Fibroblast of the aortic adventitia (primary cell): ENCODE data around the gene TSPAN32. TPM values are rescaled to one million over a fixed set of nuclear protein-coding genes. Genes with fewer than 3 reads are reported as not detected.

Experiments used
- DNase-seq: peaks from one replicate; pipeline ENCODE4 v3.0.0-alpha.2; 2010; ENCODE audit warnings: low read depth
- H3K4me3 ChIP-seq: 2 replicates; pipeline ENCODE4 v1.5.1; 2011; ENCODE audit warnings: low read depth, mild to moderate bottlenecking, control low read depth, low read length, moderate library complexity
- total RNA-seq: library from RNA; depleted of rRNA; stranded (reverse); fragments of >200 nt; gene quantifications from 2 replicates; pipeline ENCODE4 v1.2.3, GENCODE V29; 2012; ENCODE audit warnings: low replicate concordance
- TF ChIP-seq, protein P1 (sequence below): IDR thresholded peaks from 2 replicates; pipeline ENCODE4 v1.5.1; 2011; ENCODE audit warnings: mild to moderate bottlenecking, low read length, control low read depth, inconsistent platforms; ENCODE audit not compliant: insufficient read depth

The TSPAN32 gene
- total RNA-seq, 1 donor: under 0.01 TPM

DNA sequence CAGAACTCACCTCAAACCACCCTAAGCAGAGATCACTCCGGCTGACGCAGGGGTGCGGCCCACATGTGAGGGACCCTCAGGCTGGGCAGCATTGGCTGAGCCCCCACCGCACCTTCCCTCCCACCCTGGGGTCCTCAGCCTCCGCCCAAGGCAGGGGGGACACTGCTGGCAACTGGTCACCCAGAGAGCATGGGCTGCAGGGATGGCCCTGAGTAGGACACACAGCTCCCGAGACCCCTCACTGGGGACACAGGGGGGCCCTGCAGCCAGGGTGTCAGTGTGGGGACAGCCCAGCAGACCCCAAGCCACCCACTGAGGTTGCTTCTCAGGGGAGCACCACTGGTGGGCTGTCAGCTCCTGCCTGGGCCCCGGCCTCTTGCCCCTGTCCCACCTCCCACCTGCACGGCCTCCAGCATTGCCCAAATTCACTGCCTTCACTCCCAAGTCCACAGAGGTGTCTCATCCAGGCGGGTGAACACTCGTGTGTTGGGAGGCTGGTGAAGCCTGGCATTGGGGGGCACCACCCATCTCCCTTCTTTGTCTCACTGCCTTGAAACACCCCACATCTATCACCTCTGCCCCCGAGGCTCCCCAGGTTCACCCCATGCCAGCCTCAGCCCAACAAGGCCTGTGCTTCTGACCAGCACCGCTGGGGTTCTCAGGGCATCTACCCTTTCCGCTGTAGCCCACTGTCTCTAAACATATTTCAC is 4.7 kb upstream of the TSPAN32 start:
- DNase-seq: no peak
- TF ChIP-seq, protein P1, sequence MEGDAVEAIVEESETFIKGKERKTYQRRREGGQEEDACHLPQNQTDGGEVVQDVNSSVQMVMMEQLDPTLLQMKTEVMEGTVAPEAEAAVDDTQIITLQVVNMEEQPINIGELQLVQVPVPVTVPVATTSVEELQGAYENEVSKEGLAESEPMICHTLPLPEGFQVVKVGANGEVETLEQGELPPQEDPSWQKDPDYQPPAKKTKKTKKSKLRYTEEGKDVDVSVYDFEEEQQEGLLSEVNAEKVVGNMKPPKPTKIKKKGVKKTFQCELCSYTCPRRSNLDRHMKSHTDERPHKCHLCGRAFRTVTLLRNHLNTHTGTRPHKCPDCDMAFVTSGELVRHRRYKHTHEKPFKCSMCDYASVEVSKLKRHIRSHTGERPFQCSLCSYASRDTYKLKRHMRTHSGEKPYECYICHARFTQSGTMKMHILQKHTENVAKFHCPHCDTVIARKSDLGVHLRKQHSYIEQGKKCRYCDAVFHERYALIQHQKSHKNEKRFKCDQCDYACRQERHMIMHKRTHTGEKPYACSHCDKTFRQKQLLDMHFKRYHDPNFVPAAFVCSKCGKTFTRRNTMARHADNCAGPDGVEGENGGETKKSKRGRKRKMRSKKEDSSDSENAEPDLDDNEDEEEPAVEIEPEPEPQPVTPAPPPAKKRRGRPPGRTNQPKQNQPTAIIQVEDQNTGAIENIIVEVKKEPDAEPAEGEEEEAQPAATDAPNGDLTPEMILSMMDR: no peak
- no peak overlapping the region for H3K4me3 ChIP-seq

DNA sequence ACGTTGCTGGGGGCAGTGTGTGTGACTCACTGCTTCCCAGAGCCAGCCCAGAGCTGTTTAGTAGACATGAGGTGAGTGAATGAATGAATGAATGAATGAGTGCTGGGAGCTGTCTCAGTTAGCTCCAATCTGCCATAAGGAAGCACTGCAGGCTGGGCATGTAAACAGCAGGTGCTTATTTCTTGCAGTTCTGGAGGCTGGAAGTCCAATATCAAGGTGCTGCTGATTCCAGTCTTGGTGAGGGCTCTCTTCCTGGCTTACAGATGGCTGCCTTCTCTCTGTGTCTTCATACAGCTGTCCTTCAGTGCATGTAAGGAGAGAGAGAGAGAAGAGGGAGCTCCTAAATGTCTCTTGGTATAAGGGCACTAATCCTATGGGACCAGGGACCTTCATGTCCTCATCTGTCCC is 4.2 kb upstream of the TSPAN32 start:
- no peak for DNase-seq
- TF ChIP-seq, protein P1: no peak
- H3K4me3 ChIP-seq: no peak overlapping the region

DNA sequence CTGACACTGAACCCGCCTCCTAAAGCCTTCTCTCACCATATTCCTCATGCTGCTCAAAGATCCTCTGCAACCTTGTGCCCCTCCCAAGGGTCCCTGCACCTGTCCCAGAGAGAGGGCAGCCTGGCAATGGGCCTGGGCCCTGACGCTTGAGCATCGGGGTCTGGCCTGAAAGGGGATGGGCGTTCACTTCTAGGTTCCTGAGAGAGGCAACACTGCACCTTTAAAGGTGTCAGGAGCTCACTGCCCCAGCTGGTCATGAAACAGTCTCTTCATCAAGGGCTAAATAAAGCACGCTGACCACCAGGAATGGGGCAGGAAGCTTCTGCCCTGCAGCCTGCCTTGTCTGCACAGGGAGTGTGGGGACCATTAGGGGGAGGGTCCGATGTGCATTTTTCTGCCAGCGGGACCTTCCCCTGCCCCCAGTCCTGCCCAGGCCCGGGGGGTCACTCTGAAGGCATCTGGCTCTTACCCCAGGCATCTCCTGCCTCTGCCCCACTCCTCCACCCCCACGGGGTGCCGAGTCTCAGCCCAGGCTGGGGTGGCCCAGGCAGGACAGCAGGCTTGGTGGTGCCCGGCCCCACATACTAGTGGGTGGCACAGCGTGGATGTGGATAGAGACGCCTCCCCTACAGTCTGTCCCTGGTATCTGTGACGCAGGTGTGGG is 3.5 kb upstream of the TSPAN32 start:
- DNase-seq: no peak
- TF ChIP-seq, protein P1: no peak
- H3K4me3 ChIP-seq: no peak overlapping the region

DNA sequence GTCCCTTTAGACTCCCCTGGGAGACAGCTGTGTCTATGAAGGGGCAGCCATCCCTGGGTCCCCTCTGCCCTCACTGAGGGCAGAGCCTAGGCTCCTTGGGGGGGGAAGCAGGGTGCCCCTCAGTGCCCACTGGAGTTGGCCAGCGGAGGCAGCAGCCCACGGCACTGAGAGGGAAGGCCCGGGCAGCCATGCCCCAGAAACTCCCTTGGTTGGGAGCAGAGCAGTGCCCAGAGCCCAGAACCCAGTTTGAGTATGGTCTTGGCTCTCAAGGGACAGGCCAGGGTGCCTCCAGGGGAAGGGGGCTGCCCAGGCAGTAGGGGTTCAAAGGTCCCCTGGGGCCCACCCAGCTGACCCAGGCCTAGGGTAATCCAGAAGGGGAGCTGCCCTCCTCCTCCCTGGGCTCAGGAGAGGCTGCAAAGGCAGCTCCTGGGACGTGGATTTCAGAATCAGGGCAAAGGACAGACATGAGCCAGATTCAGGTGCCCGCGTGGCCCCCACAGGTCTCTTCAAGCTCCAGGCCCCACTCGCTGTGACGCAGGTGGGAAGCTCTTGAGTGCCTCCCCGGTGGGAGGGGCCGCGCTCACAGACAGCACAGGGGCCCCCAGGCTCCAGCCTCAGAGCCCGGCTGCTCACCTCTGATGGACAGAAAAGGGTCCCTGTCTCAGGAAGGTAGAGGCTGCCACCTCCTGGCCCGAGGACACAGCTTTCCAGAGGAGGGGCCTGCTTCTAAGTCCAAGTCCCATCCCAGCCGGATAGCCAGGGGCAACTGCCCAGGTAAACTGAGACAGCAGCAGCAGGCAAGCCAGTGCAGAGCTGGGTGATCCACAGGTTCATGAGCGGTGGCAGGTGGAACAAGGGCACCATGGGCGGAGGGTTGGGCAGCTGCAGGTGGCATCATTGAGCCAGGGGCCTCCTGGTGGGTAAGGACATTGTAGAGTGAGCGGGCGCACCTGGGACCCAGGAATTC is 2.7 kb upstream of the TSPAN32 start:
- TF ChIP-seq, protein P1: peak; percentile 13
- no peak overlapping the region for H3K4me3 ChIP-seq
- DNase-seq: no peak

DNA sequence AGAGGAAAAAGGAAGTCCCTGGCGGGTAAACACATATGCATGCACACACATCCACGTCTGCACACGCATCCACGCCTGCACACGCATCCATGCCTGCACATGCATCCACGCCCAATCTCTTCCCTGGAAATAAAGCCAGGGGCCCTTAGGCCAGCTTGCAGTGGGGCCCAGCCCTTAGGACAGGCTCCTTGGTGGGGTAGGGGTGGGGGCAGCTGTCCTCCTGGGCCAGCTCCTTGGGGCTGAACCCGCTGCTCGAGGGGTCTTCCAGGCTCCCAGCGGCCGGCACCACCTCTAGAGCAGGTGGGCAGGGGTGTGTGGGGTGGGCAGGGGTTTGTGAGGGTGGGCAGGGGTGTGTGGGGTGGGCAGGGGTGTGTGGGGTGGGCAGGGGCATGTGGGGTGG is 2.0 kb upstream of the TSPAN32 start:
- DNase-seq: no peak
- TF ChIP-seq, protein P1: no peak
- H3K4me3 ChIP-seq: no peak overlapping the region

DNA sequence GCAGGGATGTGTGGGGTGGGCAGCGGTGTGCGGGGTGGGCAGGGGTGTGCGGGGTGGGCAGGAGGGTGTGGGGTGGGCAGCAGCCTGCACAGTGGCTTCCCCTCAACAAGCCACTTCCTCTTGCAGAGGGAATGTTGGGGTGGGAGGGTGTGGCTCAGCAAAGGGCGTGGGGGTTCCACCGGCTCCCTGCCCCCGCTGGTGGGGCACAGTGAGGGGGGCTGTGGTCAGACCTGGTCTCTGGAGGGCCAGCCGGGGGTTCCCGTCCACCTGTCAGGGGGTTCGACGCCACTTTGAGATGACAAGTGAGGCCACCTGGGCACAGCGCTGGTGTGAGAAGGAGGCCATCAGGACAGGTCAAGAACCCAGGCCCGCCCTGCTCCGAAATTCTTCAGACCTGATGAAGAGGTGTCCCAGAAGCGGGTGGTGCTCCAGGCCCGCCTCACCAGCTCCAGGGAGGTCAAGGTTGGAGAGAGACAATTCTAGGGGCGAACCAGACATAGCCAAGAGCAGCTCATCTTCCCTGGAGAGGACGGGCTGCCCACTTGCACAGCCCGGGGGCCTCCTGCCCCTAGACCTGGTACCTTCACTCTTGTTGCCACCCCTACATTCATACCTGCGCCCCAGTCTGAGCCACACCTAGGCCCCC is 1.4 kb upstream of the TSPAN32 start:
- DNase-seq: no peak
- TF ChIP-seq, protein P1: no peak
- H3K4me3 ChIP-seq: no peak overlapping the region
